Fibroblast of lung (primary cell): Measurements from ENCODE around the gene TAS1R3. TPM values are rescaled to one million over a fixed set of nuclear protein-coding genes. Genes with fewer than 3 reads are reported as not detected.

ENCODE experiments used
- DNase-seq, 2 donors: peaks; one replicate each; pipeline versions ENCODE4 v3.0.0 to v3.0.0-alpha.2; 2010; ENCODE audit warnings: low read depth in 2 of 2
- H2AFZ ChIP-seq: 2 replicates; pipeline ENCODE4 v1.5.1; 2012; ENCODE audit warnings: low read length, control low read depth, inconsistent platforms
- H3K27ac ChIP-seq: 2 replicates; pipeline ENCODE4 v1.5.1; 2011; ENCODE audit warnings: low read length, control low read depth; ENCODE audit not compliant: insufficient read depth
- H3K27me3 ChIP-seq: 2 replicates; pipeline ENCODE4 v1.5.1; 2011; ENCODE audit warnings: mild to moderate bottlenecking, low read length; ENCODE audit not compliant: control insufficient read depth, insufficient read depth
- H3K36me3 ChIP-seq: 2 replicates; pipeline ENCODE4 v1.5.1; 2011; ENCODE audit warnings: low read length; ENCODE audit not compliant: control insufficient read depth, insufficient read depth
- H3K4me1 ChIP-seq: 2 replicates; pipeline ENCODE4 v1.5.1; 2011; ENCODE audit warnings: low read length; ENCODE audit not compliant: control insufficient read depth, insufficient read depth; ENCODE audit errors: extremely low read depth
- H3K4me2 ChIP-seq: 2 replicates; pipeline ENCODE4 v1.5.1; 2011; ENCODE audit warnings: low read length, control low read depth; ENCODE audit not compliant: insufficient read depth; ENCODE audit errors: extremely low read depth
- H3K4me3 ChIP-seq, 4 experiments: fragments of 200-600 bp in 1 of 4; sonication (generic) in 1 of 4; replicated peaks in 1 of 4; 2 replicates each; pipeline ENCODE4 v1.5.1; 2011 to 2016; ENCODE audit warnings: low read length in 4 of 4, low read depth in 3 of 4, mild to moderate bottlenecking in 3 of 4, control low read depth in 2 of 4, inconsistent platforms in 1 of 4, mixed read lengths in 1 of 4; ENCODE audit not compliant: insufficient read depth in 1 of 4; ENCODE audit errors: control extremely low read depth in 1 of 4
- H3K79me2 ChIP-seq: 2 replicates; pipeline ENCODE4 v1.5.1; 2012; ENCODE audit warnings: mild to moderate bottlenecking, low read length, inconsistent platforms; ENCODE audit not compliant: control insufficient read depth, insufficient read depth
- H3K9ac ChIP-seq: 2 replicates; pipeline ENCODE4 v1.5.1; 2011; ENCODE audit warnings: mild to moderate bottlenecking, low read length, control low read depth; ENCODE audit not compliant: insufficient read depth
- H3K9me3 ChIP-seq: 2 replicates; pipeline ENCODE4 v1.5.1; 2012; ENCODE audit warnings: low read depth, low read length; ENCODE audit not compliant: control insufficient read depth, insufficient read depth
- H4K20me1 ChIP-seq: 2 replicates; pipeline ENCODE4 v1.5.1; 2011; ENCODE audit warnings: low read length; ENCODE audit not compliant: control insufficient read depth, insufficient read depth; ENCODE audit errors: extremely low read depth
- EZH2 ChIP-seq: IDR thresholded peaks from 2 replicates; pipeline ENCODE4 v1.5.1; 2012; ENCODE audit warnings: low read length, control low read depth, mild to moderate bottlenecking; ENCODE audit errors: missing control alignments
- polyA plus RNA-seq, 2 donors: library from polyadenylated mRNA; depleted of rRNA in 1 of 2; stranded (reverse) in 1 of 2; unstranded in 1 of 2; fragments of >200 nt; gene quantifications; 2 replicates each; pipeline ENCODE4 v1.2.1, GENCODE V29; 2011 to 2012; ENCODE audit warnings: missing spikeins in 1 of 2
- total RNA-seq: library from RNA; depleted of rRNA; stranded (reverse); fragments of >200 nt; gene quantifications from 2 replicates; pipeline ENCODE4 v1.2.1, GENCODE V29; 2014
- TF ChIP-seq, protein P1 (sequence below), 2 donors: IDR thresholded peaks in 1 of 2; conservative IDR thresholded peaks in 1 of 2; 1 replicate in 1 of 2; 2 replicates in 1 of 2; pipeline ENCODE4 v1.5.1; 2011 to 2012; ENCODE audit warnings: low read length in 2 of 2, control low read depth in 1 of 2, inconsistent platforms in 1 of 2, low read depth in 1 of 2, mild to moderate bottlenecking in 1 of 2

The TAS1R3 gene
- total and polyA plus RNA-seq, 2 donors (not counting 1 experiment from before 2014, with no cell fraction given): 0.02 to 0.17 TPM

DNA sequence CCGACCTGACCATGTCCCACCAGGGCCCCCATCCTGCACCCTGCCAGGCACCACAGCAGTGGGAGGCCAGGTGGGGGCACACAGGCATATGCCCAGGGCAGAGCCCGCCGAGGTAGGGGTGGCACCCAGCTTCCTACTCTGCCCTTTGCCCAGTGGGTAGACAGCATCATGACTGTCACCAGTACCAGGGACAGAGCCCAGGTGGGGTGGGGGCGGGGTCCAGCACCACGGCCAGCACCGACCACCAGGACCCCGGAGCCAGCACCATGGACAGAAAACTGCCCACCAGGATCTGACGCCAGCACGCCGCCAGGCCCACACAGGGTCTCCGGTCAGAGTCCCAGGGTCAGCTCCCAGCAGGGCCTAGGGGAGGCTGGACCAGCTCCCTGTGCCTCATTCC is 3.8 kb downstream of the TAS1R3 start:
- Histone ChIP-seq H3K27me3 (no peaks in the 10 kb centered on the region), H3K4me1 (no peaks in the 10 kb centered on the region), H3K36me3 (peaks cover 20% of the 10 kb centered on the region), H2AFZ (no peak overlapping the region), H3K27ac (no peak overlapping the region), H3K4me3 (no peak overlapping the region), H3K4me2 (no peak overlapping the region), H3K9ac (no peak overlapping the region), H4K20me1 (no peaks in the 10 kb centered on the region), H3K9me3 (no peaks in the 10 kb centered on the region), H3K79me2 (no peaks in the 10 kb centered on the region)
- no peak for DNase-seq
- no peak for TF ChIP-seq EZH2
- TF ChIP-seq, protein P1, sequence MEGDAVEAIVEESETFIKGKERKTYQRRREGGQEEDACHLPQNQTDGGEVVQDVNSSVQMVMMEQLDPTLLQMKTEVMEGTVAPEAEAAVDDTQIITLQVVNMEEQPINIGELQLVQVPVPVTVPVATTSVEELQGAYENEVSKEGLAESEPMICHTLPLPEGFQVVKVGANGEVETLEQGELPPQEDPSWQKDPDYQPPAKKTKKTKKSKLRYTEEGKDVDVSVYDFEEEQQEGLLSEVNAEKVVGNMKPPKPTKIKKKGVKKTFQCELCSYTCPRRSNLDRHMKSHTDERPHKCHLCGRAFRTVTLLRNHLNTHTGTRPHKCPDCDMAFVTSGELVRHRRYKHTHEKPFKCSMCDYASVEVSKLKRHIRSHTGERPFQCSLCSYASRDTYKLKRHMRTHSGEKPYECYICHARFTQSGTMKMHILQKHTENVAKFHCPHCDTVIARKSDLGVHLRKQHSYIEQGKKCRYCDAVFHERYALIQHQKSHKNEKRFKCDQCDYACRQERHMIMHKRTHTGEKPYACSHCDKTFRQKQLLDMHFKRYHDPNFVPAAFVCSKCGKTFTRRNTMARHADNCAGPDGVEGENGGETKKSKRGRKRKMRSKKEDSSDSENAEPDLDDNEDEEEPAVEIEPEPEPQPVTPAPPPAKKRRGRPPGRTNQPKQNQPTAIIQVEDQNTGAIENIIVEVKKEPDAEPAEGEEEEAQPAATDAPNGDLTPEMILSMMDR (conservative IDR thresholded peaks at IDR 0.05 in 1 of 2, IDR thresholded peaks at IDR 0.05 in 1 of 2; ENCODE audit: low read depth in 1 of 2, low read length in 2 of 2): no peak

DNA sequence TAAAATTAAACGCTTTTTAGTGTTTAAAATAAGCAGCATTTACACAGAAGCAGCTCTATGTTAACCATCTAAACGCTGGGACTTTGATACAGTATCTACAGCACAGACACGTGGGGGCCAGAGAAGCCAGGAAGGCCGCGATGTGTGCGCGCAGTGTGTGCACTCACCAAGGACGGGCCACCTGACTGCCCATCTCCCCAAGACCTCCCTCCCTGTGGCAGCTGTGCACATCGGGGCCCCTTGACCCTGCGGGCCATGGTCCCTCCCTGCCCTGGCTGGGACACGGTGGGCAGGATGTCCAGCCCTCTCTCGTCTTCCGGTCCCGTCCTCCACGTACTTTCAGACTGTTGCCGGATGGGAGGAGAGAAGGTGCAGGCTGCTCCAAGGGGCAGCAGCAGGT is 4.2 kb downstream of the TAS1R3 start:
- TF ChIP-seq EZH2: no peak

DNA sequence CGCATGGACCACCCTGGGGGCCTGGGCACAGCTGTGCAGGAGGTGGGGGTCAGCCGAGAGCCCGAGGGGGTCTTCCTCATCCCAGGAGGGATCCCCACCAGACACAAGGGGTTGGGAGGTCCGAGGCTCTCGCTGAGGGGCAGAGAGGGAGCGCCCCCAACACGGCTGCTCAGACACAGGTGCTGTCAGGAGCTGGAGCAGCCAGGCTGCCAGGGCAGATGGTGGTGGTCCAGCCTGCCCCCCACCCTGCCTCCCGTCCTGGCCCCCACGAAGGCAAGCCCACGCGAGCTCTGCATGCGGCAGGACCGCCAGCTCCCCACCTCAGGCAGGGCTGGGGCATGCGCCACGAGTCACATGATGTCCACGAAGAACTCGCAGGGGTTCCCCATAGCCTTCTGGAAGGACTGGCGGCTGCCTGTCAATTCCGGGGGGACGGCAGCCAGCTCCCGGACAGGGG is 4.7 kb downstream of the TAS1R3 start:
- TF ChIP-seq, protein P1 (conservative IDR thresholded peaks at IDR 0.05 in 1 of 2, IDR thresholded peaks at IDR 0.05 in 1 of 2; ENCODE audit: low read depth in 1 of 2, low read length in 2 of 2): no peak
- no peak for TF ChIP-seq EZH2
- Histone ChIP-seq H3K27me3 (no peaks in the 10 kb centered on the region), H3K27ac (no peak overlapping the region), H4K20me1 (no peaks in the 10 kb centered on the region), H3K4me1 (no peaks in the 10 kb centered on the region), H3K9me3 (no peaks in the 10 kb centered on the region), H3K9ac (no peak overlapping the region), H2AFZ (no peak overlapping the region), H3K4me2 (no peak overlapping the region), H3K4me3 (no peak overlapping the region), H3K79me2 (peaks cover 4% of the 10 kb centered on the region), H3K36me3 (peaks cover 29% of the 10 kb centered on the region)
- DNase-seq: no peak

More for the DNA sequence above, 4.2 kb downstream of the TAS1R3 start:
- H3K4me2 ChIP-seq: no peak overlapping the region
- no peak overlapping the region for H3K27ac ChIP-seq
- H3K4me3 ChIP-seq: no peak overlapping the region
- no peak overlapping the region for H2AFZ ChIP-seq
- H3K9me3 ChIP-seq: no peaks in the 10 kb centered on the region
- H3K4me1 ChIP-seq: no peaks in the 10 kb centered on the region
- DNase-seq: no peak
- no peaks in the 10 kb centered on the region for H3K79me2 ChIP-seq
- H3K36me3 ChIP-seq: peaks cover 24% of the 10 kb centered on the region
- H3K9ac ChIP-seq: no peak overlapping the region
- H4K20me1 ChIP-seq: no peaks in the 10 kb centered on the region
- no peaks in the 10 kb centered on the region for H3K27me3 ChIP-seq
